ENCODE results near the gene FANCI. TPM values are rescaled to one million over a fixed set of nuclear protein-coding genes. Genes with fewer than 3 reads are reported as not detected.

Gene FANCI
- total and polyA plus RNA-seq, 2 experiments from 2014 or later: 63.6 to 66.8 TPM

GRCh38 chr15:89349206-89349558 is 105.4 kb downstream of the FANCI start:
- peaks cover 11% of the 10 kb centered on the region; the same call in 1 of the 2 replicates for H3K27me3 ChIP-seq (ENCODE audit: insufficient read depth)
- Mint-ChIP-seq H3K9me3 (no peaks in the 10 kb centered on the region), H3K4me1 (peaks cover 8% of the 10 kb centered on the region; the same call in 2 of the 3 replicates), H3K27ac (no peak overlapping the region), H3K36me3 (ENCODE audit: low read depth) (no peaks in the 10 kb centered on the region), H3K4me3 (no peak overlapping the region), H3K27me3 (ENCODE audit: insufficient read depth, low read depth, poor library complexity) (peaks cover 12% of the 10 kb centered on the region)
- no peak overlapping the region for H3K4me2 ChIP-seq
- ATAC-seq: no peak
- no peak overlapping the region for H2AFZ ChIP-seq
- no peak for DNase-seq (ENCODE audit: low spot score)
- H3K27ac ChIP-seq (ENCODE audit: low read depth): no peak overlapping the region
- no peaks in the 10 kb centered on the region for H3K79me2 ChIP-seq (replicated peaks; ENCODE audit: insufficient read depth)
- TF ChIP-seq STAT1 (IDR thresholded peaks at IDR 0.05; ENCODE audit: unreplicated experiment): no peak
- TF ChIP-seq CTCF (conservative IDR thresholded peaks at IDR 0.05; ENCODE audit: low read depth in 2 of 2): no peak
- TF ChIP-seq POLR2AphosphoS5 (IDR thresholded peaks at IDR 0.05; ENCODE audit: low read depth): no peak
- no peak for TF ChIP-seq CREB1 (CRISPR knock-in tag; IDR thresholded peaks at IDR 0.05; ENCODE audit: low read depth)
- no peak for TF ChIP-seq ZNF114 (CRISPR knock-in tag; IDR thresholded peaks at IDR 0.05)
- no peak for TF ChIP-seq ZNF331 (CRISPR knock-in tag; IDR thresholded peaks at IDR 0.05; ENCODE audit: low read depth)
- TF ChIP-seq EZH2phosphoT487 (IDR thresholded peaks at IDR 0.05; ENCODE audit: unreplicated experiment): no peak
- TF ChIP-seq ZNF462 (CRISPR knock-in tag; IDR thresholded peaks at IDR 0.05): no peak
- TF ChIP-seq NANOG (IDR thresholded peaks at IDR 0.05; ENCODE audit: borderline replicate concordance): no peak
- TF ChIP-seq REST (IDR thresholded peaks at IDR 0.05; ENCODE audit: unreplicated experiment): no peak
- no peak for TF ChIP-seq ETS1 (IDR thresholded peaks at IDR 0.05)
- TF ChIP-seq EZH2 (IDR thresholded peaks at IDR 0.05; ENCODE audit: low read depth, unreplicated experiment): no peak
- no peak for TF ChIP-seq JUNB (IDR thresholded peaks at IDR 0.05; ENCODE audit: unreplicated experiment)
- H3K9me2 ChIP-seq (ENCODE audit: insufficient read depth): no peaks in the 10 kb centered on the region
- peaks cover 10% of the 10 kb centered on the region for H3K4me1 ChIP-seq (ENCODE audit: insufficient read depth)
- no peak overlapping the region for H3K4me3 ChIP-seq
- no peaks in the 10 kb centered on the region for H4K20me1 ChIP-seq (replicated peaks; ENCODE audit: insufficient read depth)
- H3K36me3 ChIP-seq (ENCODE audit: insufficient read depth): no peaks in the 10 kb centered on the region
- no peaks in the 10 kb centered on the region for H3F3A ChIP-seq (replicated peaks; ENCODE audit: low read depth)

All from GM23338 (cell line).